HUES48 (cell line): ENCODE results near the gene INTS11.

Source experiments
- H3K27ac ChIP-seq: one replicate; pipeline ENCODE4 v1.7.0; 2013; ENCODE audit warnings: low read depth, low read length, inconsistent platforms
- H3K27me3 ChIP-seq: 2 replicates; pipeline ENCODE4 v1.6.1; 2013; ENCODE audit warnings: mild to moderate bottlenecking, low read length; ENCODE audit not compliant: control insufficient read depth, insufficient read depth
- H3K36me3 ChIP-seq: 2 replicates; pipeline ENCODE4 v1.6.1; 2013; ENCODE audit warnings: low read length; ENCODE audit not compliant: control insufficient read depth, insufficient read depth
- H3K4me1 ChIP-seq: 2 replicates; pipeline ENCODE4 v1.6.1; 2013; ENCODE audit warnings: mild to moderate bottlenecking, low read length; ENCODE audit not compliant: control insufficient read depth, insufficient read depth
- H3K4me3 ChIP-seq: 2 replicates; pipeline ENCODE4 v1.5.1; 2013; ENCODE audit warnings: mild to moderate bottlenecking, low read depth, low read length
- H3K9ac ChIP-seq: 2 replicates; pipeline ENCODE4 v1.6.1; 2013; ENCODE audit warnings: mild to moderate bottlenecking, low read depth, low read length, moderate library complexity
- H3K9me3 ChIP-seq: 2 replicates; pipeline ENCODE4 v1.6.1; 2013; ENCODE audit warnings: low read length; ENCODE audit not compliant: control insufficient read depth, insufficient read depth

The INTS11 gene

DNA sequence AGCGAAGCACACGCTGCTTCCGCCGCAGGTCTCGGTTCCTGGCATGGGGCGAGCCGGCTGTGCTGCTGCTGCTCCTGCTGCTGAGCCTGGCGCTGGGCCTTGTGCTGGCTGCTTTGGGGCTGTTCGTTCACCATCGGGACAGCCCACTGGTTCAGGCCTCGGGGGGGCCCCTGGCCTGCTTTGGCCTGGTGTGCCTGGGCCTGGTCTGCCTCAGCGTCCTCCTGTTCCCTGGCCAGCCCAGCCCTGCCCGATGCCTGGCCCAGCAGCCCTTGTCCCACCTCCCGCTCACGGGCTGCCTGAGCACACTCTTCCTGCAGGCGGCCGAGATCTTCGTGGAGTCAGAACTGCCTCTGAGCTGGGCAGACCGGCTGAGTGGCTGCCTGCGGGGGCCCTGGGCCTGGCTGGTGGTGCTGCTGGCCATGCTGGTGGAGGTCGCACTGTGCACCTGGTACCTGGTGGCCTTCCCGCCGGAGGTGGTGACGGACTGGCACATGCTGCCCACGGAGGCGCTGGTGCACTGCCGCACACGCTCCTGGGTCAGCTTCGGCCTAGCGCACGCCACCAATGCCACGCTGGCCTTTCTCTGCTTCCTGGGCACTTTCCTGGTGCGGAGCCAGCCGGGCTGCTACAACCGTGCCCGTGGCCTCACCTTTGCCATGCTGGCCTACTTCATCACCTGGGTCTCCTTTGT lies 9.2 kb upstream of the INTS11 start:
- H3K36me3 ChIP-seq = peaks cover 8% of the 10 kb centered on the region
- H3K4me3 ChIP-seq = no peak overlapping the region
- H3K27me3 ChIP-seq = no peaks in the 10 kb centered on the region
- H3K4me1 ChIP-seq = no peaks in the 10 kb centered on the region
- no peak overlapping the region for H3K9ac ChIP-seq
- H3K27ac ChIP-seq = no peak overlapping the region
- H3K9me3 ChIP-seq = no peaks in the 10 kb centered on the region

- Histone ChIP-seq H3K36me3 (peaks cover 3% of the 10 kb centered on the region), H3K27ac (no peak overlapping the region)
These were observed 8.5 kb upstream of the INTS11 start for GRCh38 chr1:1332774-1333480.

DNA sequence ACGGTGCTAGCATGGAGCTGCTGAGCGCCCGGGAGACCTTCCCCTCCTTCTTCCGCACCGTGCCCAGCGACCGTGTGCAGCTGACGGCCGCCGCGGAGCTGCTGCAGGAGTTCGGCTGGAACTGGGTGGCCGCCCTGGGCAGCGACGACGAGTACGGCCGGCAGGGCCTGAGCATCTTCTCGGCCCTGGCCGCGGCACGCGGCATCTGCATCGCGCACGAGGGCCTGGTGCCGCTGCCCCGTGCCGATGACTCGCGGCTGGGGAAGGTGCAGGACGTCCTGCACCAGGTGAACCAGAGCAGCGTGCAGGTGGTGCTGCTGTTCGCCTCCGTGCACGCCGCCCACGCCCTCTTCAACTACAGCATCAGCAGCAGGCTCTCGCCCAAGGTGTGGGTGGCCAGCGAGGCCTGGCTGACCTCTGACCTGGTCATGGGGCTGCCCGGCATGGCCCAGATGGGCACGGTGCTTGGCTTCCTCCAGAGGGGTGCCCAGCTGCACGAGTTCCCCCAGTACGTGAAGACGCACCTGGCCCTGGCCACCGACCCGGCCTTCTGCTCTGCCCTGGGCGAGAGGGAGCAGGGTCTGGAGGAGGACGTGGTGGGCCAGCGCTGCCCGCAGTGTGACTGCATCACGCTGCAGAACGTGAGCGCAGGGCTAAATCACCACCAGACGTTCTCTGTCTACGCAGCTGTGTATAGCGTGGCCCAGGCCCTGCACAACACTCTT lies 7.7 kb upstream of the INTS11 start:
- no peak overlapping the region for H3K9ac ChIP-seq
- H3K36me3 ChIP-seq = peaks cover 3% of the 10 kb centered on the region; the same call in 1 of the 2 replicates
- H3K9me3 ChIP-seq = no peaks in the 10 kb centered on the region
- H3K27ac ChIP-seq = no peak overlapping the region
- H3K27me3 ChIP-seq = no peaks in the 10 kb centered on the region
- no peaks in the 10 kb centered on the region for H3K4me1 ChIP-seq
- no peak overlapping the region for H3K4me3 ChIP-seq

More at GRCh38 chr1:1332774-1333480, 8.5 kb upstream of the INTS11 start:
- Histone ChIP-seq H3K9ac (no peak overlapping the region), H3K4me1 (no peaks in the 10 kb centered on the region), H3K27me3 (no peaks in the 10 kb centered on the region), H3K9me3 (no peaks in the 10 kb centered on the region), H3K4me3 (no peak overlapping the region)

- Histone ChIP-seq H3K9ac (no peak within 1 kb of the TSS), H3K4me1 (no peaks in the 10 kb centered on the region), H3K27me3 (no peaks in the 10 kb centered on the region), H3K36me3 (peaks cover 7% of the 10 kb centered on the region; the same call in 1 of the 2 replicates), H3K4me3 (no peak within 1 kb of the TSS), H3K27ac (no peak within 1 kb of the TSS), H3K9me3 (no peaks in the 10 kb centered on the region)
These were observed 6.9 kb upstream of the INTS11 start, which contains the start of gene TAS1R3 for GRCh38 chr1:1331068-1331965. TAS1R3 (plus strand) TSS chr1:1331280; CDS start chr1:1331346, 66 bp downstream.

GRCh38 chr1:1330366-1331067 lies 6.1 kb upstream of the INTS11 start:
- H3K27ac ChIP-seq = no peak overlapping the region
- H3K36me3 ChIP-seq = peaks cover 7% of the 10 kb centered on the region; the same call in 1 of the 2 replicates
- H3K9me3 ChIP-seq = no peaks in the 10 kb centered on the region
- no peaks in the 10 kb centered on the region for H3K27me3 ChIP-seq
- H3K4me3 ChIP-seq = no peak overlapping the region
- H3K4me1 ChIP-seq = no peaks in the 10 kb centered on the region
- H3K9ac ChIP-seq = no peak overlapping the region

DNA sequence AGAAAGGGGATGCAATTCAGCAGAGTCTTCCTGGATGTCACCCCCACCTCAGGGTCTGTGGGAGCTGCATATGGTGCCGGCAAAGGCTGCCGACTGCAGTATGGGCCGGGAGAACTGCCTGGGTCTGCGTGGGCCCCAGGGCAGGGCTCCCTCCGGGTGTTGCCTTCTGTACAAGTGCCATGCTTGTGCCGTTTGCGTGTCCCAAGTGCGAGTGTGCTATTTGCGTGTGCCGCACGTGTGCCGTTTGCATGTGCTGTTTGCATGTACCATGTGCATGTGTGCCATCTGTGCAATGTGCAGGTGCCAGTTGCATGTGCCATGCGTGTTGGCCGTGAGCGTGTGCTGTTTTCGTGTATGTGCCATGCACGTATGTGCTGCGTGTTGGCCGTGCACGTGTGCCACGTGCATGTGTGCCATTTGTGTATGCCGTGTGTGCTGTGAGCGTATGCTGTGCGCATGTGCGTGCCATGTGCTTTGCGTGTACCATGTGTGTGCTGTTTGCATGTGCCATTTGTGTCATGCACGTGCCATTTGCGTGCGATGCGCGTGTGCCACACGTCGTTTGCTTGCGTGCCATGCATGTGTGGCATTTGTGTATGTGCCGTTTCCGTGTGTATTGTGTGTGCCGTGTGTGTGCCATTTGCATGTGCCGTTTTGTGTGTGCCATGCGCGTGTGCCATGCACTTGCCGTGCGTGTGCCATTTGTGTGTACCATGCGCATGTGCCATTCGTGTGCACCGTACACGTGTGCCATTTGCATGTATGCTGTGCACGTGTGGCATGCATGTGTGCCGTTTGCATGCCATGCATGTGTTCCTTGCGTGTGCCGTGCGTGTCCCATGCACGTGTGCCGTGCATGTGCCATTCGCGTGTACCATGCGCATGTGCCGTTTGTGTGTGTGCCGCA lies 5.1 kb upstream of the INTS11 start:
- no peaks in the 10 kb centered on the region for H3K27me3 ChIP-seq
- H3K4me1 ChIP-seq = no peaks in the 10 kb centered on the region
- no peak overlapping the region for H3K27ac ChIP-seq
- no peak overlapping the region for H3K4me3 ChIP-seq
- no peak overlapping the region for H3K9ac ChIP-seq
- H3K36me3 ChIP-seq = peaks cover 7% of the 10 kb centered on the region; the same call in 1 of the 2 replicates
- H3K9me3 ChIP-seq = no peaks in the 10 kb centered on the region

GRCh38 chr1:1328254-1328653 lies 3.8 kb upstream of the INTS11 start:
- Histone ChIP-seq H3K27me3 (no peaks in the 10 kb centered on the region), H3K36me3 (peaks cover 8% of the 10 kb centered on the region; the same call in 1 of the 2 replicates), H3K4me1 (no peaks in the 10 kb centered on the region), H3K4me3 (no peak overlapping the region), H3K9me3 (no peaks in the 10 kb centered on the region), H3K9ac (no peak overlapping the region), H3K27ac (no peak overlapping the region)

GRCh38 chr1:1327291-1327690 lies 2.8 kb upstream of the INTS11 start:
- H3K4me3 ChIP-seq = no peak overlapping the region
- H3K4me1 ChIP-seq = no peaks in the 10 kb centered on the region
- no peak overlapping the region for H3K27ac ChIP-seq
- H3K9me3 ChIP-seq = no peaks in the 10 kb centered on the region
- H3K9ac ChIP-seq = no peak overlapping the region
- no peaks in the 10 kb centered on the region for H3K27me3 ChIP-seq
- peaks cover 13% of the 10 kb centered on the region; the same call in 1 of the 2 replicates for H3K36me3 ChIP-seq

DNA sequence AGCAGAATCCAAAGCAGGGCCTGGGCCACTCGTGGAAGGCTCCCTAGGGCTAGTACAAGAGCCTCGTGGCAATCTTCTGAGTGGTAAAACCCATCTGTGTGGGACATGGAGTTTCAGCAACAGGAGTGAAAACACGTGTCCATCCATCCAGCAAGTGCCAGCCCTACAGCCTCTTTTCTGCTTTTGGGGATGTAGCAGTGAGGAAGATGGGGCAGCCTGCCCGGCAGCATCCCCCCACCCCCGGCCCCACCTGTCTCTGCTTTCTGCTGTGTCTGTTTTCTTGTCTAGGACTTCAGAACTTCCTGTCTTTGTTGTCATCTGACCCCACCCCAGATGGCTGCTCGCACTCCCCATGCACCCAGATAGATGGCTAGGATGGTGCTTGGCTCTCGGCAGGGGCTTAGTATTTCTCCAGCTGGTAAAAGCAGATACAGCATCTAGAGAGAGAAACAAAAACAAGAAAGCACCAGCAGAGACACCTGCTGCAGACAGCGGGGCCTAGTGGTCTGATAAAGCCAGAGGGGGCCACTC lies 1.7 kb upstream of the INTS11 start:
- H3K27me3 ChIP-seq = no peaks in the 10 kb centered on the region
- H3K4me1 ChIP-seq = no peaks in the 10 kb centered on the region
- no peak overlapping the region for H3K27ac ChIP-seq
- no peak overlapping the region for H3K4me3 ChIP-seq
- H3K9me3 ChIP-seq = no peaks in the 10 kb centered on the region
- peaks cover 18% of the 10 kb centered on the region; the same call in 1 of the 2 replicates for H3K36me3 ChIP-seq
- H3K9ac ChIP-seq = no peak overlapping the region
